Dermis blood vessel endothelial cell (primary cell): Measurements from ENCODE around the gene ZC3H18. TPM values are rescaled to one million over a fixed set of nuclear protein-coding genes. Genes with fewer than 3 reads are reported as not detected.
"Not testable (repeated sequence)": the region's sequence is repeated elsewhere in the genome, so short reads cannot be mapped to it uniquely, and the experiment has no call there.

Source experiments
- DNase-seq: peaks from one replicate; pipeline ENCODE4 v3.0.0; 2010
- total RNA-seq: library from RNA; depleted of rRNA; stranded (reverse); fragments of >200 nt; gene quantifications from 2 replicates; pipeline ENCODE4 v1.2.3, GENCODE V29; 2014

The ZC3H18 gene
- total RNA-seq, 1 donor from 2014 or later = 15.3 TPM

DNA sequence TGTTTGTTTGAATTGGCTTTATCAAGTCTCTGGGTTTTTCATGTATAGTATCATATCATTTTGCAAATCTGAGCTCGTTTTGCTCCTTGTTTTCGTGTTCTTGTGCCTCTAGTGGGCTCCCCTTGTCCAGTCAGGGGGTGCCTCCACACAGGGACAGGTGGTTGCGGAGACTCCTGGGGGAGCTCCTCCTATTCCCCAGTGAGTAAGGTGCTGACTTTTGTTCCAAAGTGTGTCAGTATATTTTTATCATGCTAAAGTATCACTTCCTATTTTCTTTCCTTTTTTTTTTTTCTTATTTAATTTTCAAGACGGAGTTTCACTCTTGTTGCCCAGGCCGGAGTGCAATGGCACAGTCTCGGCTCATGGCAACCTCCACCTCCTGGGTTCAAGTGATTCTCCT is 37.9 kb downstream of the ZC3H18 start:
- no peak for DNase-seq

GRCh38 chr16:88609426-88609825 is 39.2 kb downstream of the ZC3H18 start:
- DNase-seq = not testable (repeated sequence)

DNA sequence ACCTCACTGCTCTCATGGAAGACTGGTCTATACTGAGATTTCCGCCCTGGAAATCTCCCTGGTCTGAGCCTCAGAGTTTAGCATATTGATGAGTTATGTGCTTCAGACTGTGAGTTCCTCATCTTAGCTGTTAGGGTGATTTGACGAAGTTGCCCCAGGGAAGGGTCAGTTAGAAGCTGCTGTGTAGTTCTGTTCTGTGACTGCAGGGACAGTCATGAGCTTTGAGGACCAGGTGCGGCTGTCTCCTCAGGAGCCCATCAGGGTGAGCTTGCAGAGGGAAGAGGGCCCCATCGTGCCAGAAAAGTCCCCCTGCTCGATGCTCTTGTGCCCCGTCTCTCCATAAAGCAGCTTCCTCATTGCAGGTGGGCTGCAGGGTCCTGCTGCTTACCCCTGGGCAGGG is 39.9 kb downstream of the ZC3H18 start:
- DNase-seq = no peak

DNA sequence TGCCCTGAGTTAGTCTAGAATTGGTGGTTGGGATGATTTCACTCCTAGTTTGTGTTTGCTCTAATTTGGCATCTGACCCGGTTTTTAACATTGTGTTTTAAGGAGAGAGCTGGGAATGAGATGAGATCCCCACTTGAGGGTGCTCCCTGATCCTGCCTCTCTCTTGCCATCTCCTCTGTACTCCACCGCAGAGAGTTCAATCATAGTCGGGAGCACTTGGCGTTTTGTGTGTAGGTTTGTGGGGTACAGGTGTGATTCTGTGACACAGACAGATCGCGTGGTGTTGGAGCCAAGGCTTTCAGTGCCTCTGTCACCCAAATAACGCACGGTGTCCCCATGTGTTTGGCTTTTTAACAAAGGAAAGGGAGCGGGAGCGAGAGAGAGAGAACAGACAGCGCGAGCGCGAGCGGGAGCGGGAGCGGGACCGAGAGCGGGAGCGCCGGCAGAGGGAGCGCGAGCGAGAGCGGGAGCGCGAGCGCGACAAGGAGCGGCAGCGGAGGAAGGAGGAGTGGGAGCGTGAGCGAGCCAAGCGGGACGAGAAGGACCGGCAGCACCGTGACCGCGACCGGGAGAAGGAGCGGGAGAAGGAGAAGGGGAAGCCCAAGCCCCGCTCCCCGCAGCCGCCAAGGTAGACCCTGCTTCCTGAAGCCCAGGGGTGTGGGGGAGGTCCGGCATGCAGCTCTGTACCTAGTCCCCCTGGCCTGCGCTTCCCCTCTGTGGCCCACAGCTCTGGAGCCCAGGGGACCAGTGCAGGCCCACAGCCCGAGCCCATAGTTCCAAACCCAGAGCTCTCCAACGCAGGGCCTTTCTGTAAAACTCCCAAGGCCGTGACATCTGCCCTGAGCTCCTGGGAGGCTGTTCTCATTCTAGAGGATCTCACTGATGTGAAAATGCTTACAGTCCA is 41.0 kb downstream of the ZC3H18 start:
- no peak for DNase-seq

- DNase-seq = no peak
Observed at GRCh38 chr16:88613293-88613692, 43.1 kb downstream of the ZC3H18 start.

GRCh38 chr16:88613911-88614817 is 44.0 kb downstream of the ZC3H18 start:
- DNase-seq = no peak

GRCh38 chr16:88614818-88615580 is 44.8 kb downstream of the ZC3H18 start:
- no peak for DNase-seq

- no peak for DNase-seq
Observed at GRCh38 chr16:88616320-88616719, 46.1 kb downstream of the ZC3H18 start.

- DNase-seq = no peak
Observed at GRCh38 chr16:88616736-88617135, 46.5 kb downstream of the ZC3H18 start.

DNA sequence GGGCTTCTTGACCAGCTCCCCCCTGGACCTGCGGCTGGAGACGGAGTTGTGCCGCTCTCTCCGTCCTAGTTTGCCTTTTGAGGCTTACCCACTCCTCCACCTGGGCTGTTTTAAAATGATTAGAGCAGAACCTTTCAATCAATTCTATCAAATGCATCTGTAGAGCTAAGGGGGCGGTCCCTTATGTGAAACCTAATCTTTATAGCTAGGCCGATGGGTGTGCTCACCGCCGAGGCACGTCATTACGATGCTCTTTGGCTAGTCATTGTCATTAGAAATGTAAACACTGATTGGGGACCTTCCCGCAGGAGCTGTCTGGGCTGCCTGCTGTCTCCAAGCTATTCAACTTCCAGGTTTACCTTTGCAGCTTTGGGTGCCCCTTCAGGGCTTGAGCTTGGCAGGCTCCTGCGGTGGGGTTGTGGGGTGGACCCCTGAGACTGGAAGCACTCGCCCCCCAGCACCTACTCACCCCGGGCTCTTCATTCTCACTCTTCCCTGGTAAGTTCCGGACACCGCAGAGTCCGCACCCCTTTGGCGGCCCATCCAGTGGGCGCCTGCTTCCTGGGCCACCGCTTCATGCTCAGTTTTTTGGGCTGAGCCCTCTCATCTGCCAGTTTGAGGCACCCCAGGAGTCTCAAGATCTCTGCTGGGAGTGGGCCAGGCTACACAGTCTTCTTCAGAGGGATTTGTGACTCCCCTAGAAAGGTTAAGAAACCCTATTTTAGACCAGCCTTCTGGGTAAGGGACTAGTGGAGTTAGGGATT is 47.2 kb downstream of the ZC3H18 start:
- no peak for DNase-seq

- no peak for DNase-seq
Observed at GRCh38 chr16:88618182-88618955, 48.2 kb downstream of the ZC3H18 start.

GRCh38 chr16:88618956-88619667 is 48.9 kb downstream of the ZC3H18 start:
- DNase-seq = no peak

- DNase-seq = no peak
Observed at GRCh38 chr16:88619859-88620815, 49.9 kb downstream of the ZC3H18 start.

- DNase-seq = no peak
Observed at GRCh38 chr16:88622125-88622524, 51.9 kb downstream of the ZC3H18 start.

DNA sequence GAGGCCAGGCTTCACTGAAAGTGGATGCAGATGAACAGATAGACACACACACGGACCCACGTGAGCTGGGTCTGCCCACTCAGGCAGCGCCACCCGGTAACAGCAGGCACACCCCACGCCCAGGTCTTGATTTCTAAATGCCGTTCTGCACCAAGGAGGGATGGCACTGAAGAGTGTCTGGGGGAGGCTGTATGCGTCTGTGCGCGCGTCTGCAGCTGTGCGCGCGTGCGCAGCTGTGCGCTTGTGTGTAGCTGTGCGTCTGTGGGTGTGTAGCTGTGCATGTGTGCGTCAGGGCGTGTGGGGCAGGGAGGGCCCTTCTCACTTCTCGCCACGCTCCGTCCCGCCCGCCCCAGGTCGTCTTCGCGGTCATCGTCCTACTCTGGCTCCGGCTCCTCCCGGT is 52.7 kb downstream of the ZC3H18 start:
- no peak for DNase-seq

DNA sequence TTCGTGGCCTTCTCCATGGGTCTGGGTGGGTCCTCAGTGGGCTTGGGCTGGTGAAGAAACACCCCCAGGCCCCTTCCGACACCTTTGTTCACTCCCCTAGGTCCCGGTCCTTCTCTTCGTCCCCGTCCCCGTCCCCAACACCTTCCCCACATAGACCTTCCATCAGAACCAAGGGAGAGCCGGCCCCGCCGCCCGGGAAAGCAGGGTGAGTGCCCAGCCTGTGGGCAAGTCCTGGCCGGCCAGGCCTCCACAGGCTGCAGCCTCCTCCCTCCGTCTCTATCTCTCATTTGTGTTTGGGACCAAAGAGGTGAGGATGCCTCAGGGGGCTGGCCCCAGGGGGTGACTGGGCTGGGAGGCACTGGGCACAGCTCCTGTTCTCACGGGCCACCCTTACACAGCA is 53.7 kb downstream of the ZC3H18 start:
- no peak for DNase-seq

DNA sequence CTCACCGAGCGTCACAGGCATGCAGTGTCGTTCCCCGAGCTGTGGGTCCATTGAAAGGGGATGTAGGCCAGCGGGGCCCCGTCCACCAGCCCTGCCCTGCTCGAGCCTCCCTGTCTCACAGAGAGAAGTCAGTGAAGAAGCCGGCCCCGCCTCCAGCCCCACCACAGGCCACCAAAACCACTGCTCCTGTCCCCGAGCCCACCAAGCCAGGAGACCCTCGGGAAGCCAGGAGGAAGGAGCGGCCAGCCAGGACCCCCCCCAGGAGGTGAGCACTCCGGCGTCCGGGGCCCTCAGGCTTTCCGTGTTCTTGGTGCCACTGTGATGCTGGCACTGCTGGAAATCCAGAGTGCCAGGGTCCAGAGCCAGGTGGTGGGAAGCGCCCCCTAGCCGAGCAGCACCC is 54.3 kb downstream of the ZC3H18 start:
- no peak for DNase-seq

DNA sequence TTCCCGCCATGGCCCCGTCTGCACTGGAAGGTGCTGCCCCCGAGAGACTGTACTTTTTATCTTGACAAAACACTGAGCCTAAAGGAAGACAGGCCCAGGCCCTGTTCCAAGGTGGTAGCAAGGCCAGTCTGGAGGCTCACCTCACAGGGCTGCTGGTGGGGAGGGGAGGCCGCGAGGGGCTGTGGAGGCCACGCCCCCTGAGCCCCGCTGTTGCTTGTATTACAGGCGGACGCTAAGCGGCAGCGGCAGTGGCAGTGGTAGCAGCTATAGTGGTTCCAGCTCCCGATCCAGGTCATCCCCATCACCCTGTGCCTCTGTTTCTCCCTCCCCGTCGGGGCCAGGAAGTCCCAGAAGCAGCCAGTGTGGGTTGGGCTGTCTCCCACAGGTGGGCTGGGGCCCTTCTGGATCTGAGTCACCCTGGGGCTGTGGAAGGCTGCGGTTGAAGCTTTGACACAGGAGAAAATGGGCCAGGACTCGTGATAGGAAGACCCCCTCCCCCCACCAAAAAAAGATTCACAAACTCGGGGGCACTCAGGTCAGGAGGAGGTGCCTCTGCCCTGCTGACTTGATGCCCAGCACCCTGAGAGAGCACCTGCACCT is 54.9 kb downstream of the ZC3H18 start:
- no peak for DNase-seq

DNA sequence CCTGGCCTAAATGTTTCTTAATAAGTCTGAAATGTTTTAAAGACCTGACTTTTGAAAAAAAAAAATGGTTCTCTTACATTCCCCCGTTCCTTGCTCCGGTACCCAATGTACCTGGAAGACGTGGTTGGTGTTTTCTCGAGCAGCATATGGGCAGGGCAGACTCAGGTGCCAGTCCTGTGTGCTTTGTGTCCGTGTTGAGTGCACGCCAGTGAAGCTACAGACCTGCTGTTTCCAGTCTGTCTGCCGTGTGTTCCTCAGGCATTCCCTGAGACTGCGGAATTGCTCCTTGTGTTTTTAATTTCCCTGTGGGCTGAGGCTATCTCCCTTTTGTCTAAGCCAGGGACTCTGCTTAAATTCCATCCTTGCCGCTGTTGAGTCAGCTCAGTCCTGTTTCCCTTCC is 56.4 kb downstream of the ZC3H18 start:
- DNase-seq = no peak
